Measurements from ENCODE around the gene MNX1.

The MNX1 gene

DNA sequence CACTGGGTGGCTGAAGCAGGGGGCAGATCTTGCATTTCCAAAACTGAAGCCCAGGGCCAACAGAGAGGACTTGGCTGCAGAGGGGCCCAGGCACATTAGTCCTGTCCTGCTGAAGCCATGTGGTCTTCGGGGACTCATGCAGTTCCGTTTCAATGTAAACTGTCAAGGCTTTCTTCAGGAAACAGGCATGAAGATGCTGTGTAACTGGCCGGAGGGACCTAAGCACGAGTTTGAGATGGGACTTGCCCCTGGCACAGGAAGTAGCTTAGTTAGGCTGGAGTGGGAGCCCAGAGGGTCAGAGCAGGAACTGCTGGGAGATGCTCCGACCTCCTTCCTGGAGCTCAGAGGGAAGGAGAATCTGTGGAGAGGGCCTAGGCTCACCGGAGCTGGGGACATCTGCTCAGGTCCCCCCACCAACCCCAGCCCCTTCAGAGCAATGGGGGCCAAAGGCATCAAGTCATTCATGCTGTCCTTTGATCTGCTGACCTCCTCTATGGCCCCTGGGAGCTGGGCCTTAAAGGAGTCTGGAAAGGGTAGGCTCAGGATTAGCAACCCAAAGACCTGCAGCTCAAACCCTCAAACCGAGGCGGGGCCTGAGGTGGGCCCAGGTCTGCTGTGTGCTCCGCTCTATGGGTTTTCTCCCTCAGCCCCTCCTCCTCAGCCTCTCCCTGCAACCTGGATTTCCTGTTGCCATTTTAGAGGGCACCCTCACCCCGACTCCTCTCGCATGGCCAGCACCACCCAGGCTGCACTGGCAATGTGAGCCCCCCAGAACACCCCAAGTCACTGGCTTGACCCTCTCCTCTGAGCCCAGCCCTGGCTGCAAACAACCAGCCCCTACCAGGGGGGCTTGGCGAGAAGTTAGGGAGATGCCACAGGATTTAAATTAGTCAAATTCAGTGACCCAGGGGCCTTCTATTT lies 4.4 kb upstream of the MNX1 start:
- DNase-seq: no peak

GRCh38 chr7:157013602-157014549 lies 3.4 kb upstream of the MNX1 start:
- no peak for DNase-seq

GRCh38 chr7:157013101-157013500 lies 2.6 kb upstream of the MNX1 start:
- no peak for DNase-seq

GRCh38 chr7:157012113-157012547 lies 1.7 kb upstream of the MNX1 start:
- DNase-seq: no peak

DNA sequence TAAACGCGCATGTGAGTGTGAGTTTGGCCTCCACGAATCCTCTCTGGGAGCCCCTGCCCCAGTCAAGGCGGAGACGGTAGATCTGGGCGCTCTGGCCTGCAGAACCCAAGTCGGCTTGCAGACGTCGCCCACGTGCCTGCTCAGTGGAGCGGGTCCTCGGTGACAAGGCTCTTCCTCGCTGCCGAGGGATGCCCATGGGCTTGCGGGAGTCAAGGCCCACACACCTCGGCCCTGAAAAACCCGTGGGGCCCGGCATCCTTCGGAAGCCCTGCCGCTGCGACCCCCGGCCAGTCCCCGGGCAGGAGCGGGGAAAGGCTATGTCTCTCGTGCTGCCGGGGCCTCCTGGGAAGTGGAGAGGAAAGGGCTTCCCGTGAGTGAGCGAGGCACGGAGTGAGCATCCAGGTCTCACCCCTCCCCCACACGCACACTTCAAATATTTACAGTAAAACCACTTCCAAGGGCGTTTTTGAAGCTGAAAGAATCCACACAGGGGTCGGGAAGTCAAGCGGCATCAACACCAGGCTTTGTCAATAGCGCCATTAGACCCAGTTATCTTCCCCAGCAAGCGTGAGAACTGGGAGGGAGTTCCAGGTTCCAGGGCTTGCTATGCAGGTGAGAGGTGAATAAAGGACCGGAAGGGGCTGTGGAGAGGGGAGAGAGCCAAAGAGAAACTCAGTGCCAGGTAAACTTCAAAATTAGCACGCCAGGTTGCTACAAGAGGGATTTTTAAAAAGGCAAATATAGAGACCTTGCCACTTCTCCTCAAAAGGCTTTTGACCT lies 1.1 kb upstream of the MNX1 start:
- DNase-seq: no peak

DNA sequence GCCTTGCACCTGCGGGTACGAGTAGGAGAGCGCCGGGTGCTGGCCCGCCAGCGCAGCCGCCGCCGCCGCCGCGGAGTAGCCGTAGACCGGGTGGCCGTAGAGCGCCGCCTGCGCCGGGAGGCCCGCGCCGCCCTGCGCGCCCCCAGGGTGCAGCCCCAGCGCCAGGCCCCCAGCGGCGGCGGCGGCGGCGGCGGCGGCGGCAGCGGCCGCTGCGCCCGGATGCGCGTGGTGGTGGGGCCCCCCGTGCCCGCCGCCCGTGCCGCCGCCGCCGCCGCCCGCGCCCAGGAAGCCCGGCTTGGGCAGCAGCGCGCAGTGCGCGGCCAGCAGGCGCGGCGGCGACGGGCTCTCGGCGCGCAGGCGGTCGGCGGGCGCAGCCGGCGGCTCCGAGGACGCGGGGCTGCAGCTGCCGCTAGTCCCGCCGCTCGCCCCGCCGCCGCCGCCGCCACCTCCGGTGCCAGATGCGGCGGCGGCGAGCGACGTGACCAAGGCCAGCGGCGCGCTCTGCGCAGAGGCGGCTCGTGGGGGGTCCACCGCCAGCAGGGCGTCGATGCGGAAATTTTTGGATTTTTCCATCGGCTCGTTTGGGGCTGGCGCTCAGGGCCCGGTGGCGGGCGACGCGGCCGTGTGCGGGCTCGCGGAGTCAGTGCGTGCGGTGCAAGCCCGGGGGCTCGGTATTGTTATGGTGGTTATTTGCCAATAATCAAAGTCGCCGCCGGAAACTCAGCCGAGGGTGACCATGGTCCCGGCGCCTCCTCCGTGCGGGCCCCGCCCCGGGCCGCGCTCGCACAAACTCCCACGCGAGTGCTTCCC lies 480 bp downstream of the MNX1 start:
- no peak for DNase-seq

DNA sequence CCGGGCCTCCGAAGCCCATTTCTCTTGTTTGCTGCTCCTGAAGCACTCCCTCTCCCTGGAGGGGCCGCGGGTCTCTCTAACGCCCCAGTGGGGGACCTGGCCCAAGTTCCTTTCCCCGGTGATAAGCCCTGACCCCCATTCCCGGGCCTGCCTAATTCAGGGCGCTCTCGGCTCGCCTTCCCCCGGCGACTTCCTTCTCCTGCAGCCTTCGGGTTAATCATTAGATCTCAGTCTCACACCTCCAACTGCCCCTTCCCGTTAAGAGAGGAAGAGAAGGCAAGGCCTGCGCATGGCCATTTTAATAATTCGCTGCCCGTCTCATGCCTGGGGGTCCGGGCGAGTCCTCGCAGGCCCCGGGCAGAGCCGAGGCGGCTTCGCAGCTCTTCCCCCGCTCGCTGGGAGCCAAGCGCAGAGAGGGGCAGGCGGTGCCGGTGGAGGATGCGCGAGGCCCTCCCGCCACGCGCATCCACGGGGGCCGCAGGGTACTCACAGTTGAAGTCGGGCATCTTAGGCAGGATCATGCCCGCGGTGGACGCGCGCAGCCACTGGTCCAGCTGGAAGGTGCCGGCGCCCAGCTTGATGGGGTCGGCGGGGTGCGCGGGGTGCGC lies 1.2 kb downstream of the MNX1 start:
- DNase-seq: no peak

- no peak for DNase-seq
Observed at GRCh38 chr7:157008206-157009169, 2.0 kb downstream of the MNX1 start.

GRCh38 chr7:157007470-157008066 lies 2.9 kb downstream of the MNX1 start:
- DNase-seq: no peak

DNA sequence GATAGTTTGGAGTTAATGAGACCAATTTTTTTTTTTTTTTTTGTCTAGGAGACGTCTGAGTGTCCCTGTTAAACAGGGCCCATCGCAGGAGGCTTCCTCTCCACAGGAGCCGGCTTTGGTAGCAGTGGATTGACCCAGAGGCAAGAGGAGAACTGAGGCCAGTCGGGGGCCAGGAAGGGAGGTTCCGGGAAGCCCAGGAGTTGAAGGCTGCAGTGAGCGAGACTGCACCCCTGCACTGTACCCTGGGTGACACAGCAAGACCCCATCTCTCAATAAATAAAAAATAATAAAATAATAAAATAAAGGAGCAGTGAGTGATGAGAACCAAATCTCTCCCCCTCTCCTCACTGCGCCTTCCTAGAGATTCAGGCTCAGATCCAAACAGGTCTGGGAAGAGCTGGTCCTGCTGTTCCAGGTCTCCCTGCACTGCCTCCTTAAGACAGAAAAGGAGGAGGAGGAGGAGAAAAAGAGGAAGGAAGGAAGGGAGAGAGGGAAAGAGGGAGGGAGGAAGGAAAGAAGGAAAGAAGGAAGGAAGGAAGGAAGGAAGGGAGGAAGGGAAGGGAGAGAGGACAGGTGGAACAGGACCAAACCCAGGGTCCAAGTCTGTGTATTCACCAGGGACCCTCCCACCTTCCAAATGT lies 3.5 kb downstream of the MNX1 start:
- DNase-seq: no peak

GRCh38 chr7:157006205-157006747 lies 4.2 kb downstream of the MNX1 start:
- no peak for DNase-seq

DNA sequence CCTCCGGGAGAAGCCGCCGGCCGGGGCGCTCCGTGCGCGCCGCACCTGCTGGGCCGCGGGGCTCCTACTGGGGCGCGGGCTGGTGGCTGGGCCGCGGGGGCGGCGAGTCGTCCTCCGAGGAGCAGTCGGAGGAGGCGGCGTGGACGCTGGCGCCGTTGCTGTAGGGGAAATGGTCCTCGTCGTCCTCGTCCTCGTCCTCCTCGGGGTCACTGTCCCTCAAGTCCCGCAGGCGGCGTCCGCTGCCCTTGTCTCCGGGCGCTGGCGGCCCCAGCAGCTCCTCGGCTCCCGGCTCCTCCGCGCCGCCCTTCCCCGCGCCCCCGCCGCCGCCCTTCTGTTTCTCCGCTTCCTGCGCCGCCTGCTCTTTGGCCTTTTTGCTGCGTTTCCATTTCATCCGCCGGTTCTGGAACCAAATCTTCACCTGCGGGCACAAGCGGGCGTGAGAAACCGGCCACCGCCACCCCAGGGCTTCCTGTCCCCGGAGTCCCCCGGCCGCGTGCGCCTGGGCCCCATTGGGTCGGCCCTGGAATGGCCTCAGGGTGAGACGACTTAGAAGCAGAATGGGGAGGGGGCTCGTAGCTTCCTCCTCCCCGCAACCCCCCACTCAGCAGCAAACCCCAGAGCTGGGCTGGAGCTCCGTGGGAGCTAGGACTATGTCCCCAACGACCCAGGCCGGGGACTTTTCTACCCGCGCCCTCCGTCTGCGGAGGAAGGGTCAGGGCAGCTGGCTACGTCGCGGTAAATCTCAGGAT lies 4.8 kb downstream of the MNX1 start:
- DNase-seq: no peak

DNA sequence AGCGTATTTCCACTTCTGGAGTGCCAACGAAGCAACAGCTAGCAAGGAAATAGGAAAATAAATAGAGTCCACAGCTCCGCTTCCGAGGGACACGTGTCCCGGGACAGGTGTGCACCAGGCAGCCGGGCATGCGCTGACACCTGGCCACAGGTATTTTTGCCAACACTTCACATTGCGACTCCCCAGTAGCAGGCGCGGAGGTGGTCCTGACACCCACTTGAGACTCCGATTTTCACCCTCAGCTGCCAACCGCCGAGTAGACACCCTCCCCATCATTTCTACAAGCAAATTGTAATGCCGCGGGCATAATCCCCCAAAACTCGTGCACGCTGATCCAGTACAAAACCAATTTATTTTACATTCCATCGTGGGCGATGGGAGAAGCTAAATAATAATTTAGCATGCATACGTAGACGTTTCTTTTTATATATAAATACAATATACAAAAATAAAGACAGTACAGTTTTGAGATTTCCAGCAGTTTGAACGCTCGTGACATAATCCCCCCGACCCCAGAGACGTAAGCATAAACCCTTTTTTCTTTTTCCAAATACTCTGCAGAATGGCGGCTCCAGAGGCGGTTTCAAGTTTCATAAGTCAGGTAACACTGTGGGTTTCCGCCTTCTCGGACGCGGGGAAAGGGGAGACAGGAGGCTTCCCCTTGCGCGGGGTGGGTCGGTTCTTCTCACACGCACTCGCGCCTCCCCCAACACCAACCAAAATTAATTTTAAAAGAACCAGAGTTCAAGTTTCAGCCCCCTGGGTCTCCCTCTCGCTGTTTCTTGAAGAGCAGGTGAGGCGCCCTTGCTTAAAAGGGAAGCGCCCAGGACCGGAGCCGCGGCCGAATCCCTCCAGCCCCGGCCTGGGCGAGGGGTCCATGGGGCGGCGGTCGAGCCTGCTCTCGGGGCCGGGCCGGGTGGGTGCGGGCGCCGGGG lies 5.7 kb downstream of the MNX1 start:
- DNase-seq: no peak

DNA sequence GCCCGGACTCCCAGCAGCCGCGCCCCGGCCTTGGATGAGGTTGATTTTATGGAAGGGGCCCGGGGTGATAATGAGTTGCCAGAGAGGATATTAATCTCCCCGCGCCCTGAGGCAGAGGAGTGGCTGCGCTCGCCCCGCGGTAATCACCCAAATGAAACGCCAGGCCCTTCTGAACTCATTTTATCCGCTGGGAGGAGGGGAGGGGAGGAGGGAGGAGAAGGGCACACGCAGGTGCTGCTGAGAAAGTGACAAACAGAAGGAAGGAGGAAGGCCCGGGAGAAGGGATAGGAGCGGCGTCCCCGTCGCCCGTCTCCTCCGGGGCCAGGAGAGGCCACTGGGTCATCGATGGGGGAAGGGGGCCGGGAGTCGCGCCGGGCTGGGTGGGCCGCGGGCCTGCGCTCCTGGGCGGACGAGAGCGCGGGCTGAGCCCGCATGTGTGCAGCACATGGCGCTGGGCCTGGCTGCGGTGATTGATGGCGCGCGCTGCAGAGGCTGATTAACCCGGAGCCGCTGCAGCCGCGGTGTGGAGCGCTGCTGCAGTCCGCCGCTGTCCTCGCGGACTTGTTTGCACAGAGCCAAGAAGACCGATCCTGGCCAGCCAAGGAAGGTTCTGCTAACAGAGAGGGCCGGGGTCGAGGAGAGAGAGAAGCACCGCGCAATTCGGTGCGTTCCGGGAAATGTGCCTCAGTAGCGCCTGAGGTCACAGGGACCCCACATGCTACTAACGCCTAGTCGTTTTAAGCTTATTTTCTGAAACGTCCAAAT lies 6.5 kb downstream of the MNX1 start:
- no peak for DNase-seq

DNA sequence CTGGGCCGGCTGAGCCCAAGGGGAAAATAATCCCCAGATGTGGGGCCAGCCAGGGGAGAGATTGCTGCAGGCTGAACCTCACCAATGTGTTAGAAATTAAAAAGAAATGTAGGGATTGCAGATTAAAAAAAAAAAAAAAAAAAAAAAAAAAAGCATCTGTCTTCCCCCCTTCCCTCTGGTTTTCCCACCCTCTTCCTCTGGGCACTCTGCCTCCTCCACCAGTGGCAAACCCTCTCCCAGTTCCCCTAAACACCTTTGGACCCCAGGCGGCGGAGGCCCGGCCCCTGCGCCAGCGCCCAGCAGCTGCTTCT lies 7.1 kb downstream of the MNX1 start:
- no peak for DNase-seq

- no peak for DNase-seq
Observed at GRCh38 chr7:157002819-157003421, 7.5 kb downstream of the MNX1 start.

Measured in CD4-positive, alpha-beta T cell treated with Interferon alpha-2 for 1 hour (primary cell).